Adrenal gland (tissue), 12 donors: ENCODE measurements around the gene AAMDC. TPM values are rescaled to one million over a fixed set of nuclear protein-coding genes. Genes with fewer than 3 reads are reported as not detected.
"Not testable (repeated sequence)": the region's sequence is repeated elsewhere in the genome, so short reads cannot be mapped to it uniquely, and the experiment has no call there.

Source experiments
- DNase-seq, 7 donors: peaks; one replicate each; pipeline ENCODE4 v3.0.0-alpha.2; 2019 to 2020
- H3K27ac ChIP-seq, 5 donors: fragments of 200-600 bp; sonication (generic) in 4 of 5; 1 replicate in 3 of 5; 2 replicates in 2 of 5; pipeline versions ENCODE4 v1.5.1 to v1.8.0; 2016 to 2020; ENCODE audit warnings: mild to moderate bottlenecking in 1 of 5
- H3K27me3 ChIP-seq: fragments of 200-600 bp; 2 replicates; pipeline ENCODE4 v1.8.0; 2021
- H3K36me3 ChIP-seq, 2 donors: fragments of 200-600 bp; replicated peaks in 1 of 2; 1 replicate in 1 of 2; 2 replicates in 1 of 2; pipeline versions ENCODE4 v1.5.1 to v1.8.0; 2018 to 2022
- H3K4me1 ChIP-seq, 2 donors: fragments of 200-600 bp; replicated peaks in 1 of 2; 1 replicate in 1 of 2; 2 replicates in 1 of 2; pipeline versions ENCODE4 v1.5.1 to v1.8.0; 2018 to 2021
- H3K4me3 ChIP-seq, 4 donors: fragments of 200-600 bp; sonication (generic) in 3 of 4; one replicate each; pipeline ENCODE4 v1.5.1; 2016 to 2018
- H3K9me3 ChIP-seq, 3 donors: fragments of 200-600 bp; sonication (generic) in 1 of 3; replicated peaks in 1 of 3; 1 replicate in 2 of 3; 2 replicates in 1 of 3; pipeline versions ENCODE4 v1.5.1 to v1.8.0; 2016 to 2021
- CTCF ChIP-seq, 6 experiments: fragments of 450-650 bp in 4 of 6; fragments of 200-600 bp in 2 of 6; sonication (generic) in 1 of 6; IDR thresholded peaks; 1 replicate in 5 of 6; 2 replicates in 1 of 6; pipeline versions ENCODE4 v1.5.1 to v1.8.0; 2016 to 2021; ENCODE audit warnings: antibody characterized with exemption in 6 of 6, mild to moderate bottlenecking in 2 of 6, moderate library complexity in 1 of 6
- POLR2A ChIP-seq, 2 donors: fragments of 450-650 bp; IDR thresholded peaks; one replicate each; pipeline ENCODE4 v1.6.1; 2017; ENCODE audit warnings: antibody characterized with exemption in 2 of 2, mild to moderate bottlenecking in 2 of 2, moderate library complexity in 1 of 2
- WGBS, 4 donors: extraction: QIAGEN DNeasy Blood & Tissue Kit in 2 of 4; methylation state at CpG; one replicate each; pipeline versions ENCODE4 v1.1.5 to v1.1.7; 2013 to 2017; 5-methylcytosine and 5-hydroxymethylcytosine counted together
- intact Hi-C, 2 donors: fragments of 100-400 bp; cut with DNase I; formaldehyde crosslinking; loops; one replicate each; pipeline versions ENCODE4 v1.14.1 to v1.15.0; 2022 to 2023
- polyA plus RNA-seq, 3 donors: library from polyadenylated mRNA; stranded (reverse); fragments of 200-250 nt in 2 of 3; fragments of 350-450 nt in 1 of 3; fragmentation: Illumina TruSeq in 1 of 3; extraction: RNeasy Lipid Tissue Mini Kit (QIAGEN cat#74804) in 1 of 3; gene quantifications; one replicate each; pipeline ENCODE4 v1.2.3, GENCODE V29; 2013 to 2014
- small RNA-seq, 2 donors: library from RNA; depleted of rRNA; stranded (forward); fragments of <200 nt; gene quantifications; one replicate each; pipeline ENCODE3, GENCODE V24; 2016
- total RNA-seq, 9 donors: library from RNA; depleted of rRNA in 4 of 9; stranded (reverse); fragments of >200 nt in 4 of 9; fragments of 120-200 nt in 1 of 9; fragmentation: NEBNext Ultra II Directional in 1 of 9; extraction: Animal tissue kit (Norgen Biotek cat#: 25700) in 1 of 9; gene quantifications; one replicate each; pipeline versions ENCODE4 v1.1.0 to v1.2.4, GENCODE V29; 2013 to 2023
- donor health status: healthy with polysubstance abuse.
- donor health status: Bipolar disorder and iron deficiency.
- donor health status: DM: yes; HTN: yes; CAD: no.
- donor health status: DM: no; HTN: no; CAD: no.
- donor health status: DM: no; HTN: no; CAD: no.
- donor health status: DM: yes; HTN: yes; CAD: no.

Gene AAMDC
- total and polyA plus RNA-seq, 12 donors, result 85.6 to 581 (median 148) TPM

DNA sequence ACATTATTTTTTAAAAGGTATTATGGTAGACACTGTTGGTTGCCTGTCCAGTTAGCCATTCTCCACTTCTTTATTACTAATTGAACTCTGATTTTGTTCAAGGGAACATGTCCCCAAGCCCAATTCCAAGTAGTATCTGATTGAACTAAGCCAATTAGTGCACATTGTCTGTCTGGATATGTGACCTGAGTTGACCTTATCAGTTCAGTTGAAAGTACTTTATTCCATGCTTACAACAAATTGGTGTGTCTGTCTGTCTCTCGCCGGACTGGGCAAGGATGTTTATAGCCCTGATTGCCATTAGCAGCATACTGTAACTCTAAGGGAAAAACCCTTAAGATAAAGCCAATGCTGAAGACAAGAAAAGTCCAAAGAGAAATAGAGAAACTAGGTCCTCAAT, 87.9 kb downstream of the AAMDC start:
- intact Hi-C loops, result no loop called here
- no peak for TF ChIP-seq POLR2A (IDR thresholded peaks at IDR 0.05)
- no peak for TF ChIP-seq CTCF (IDR thresholded peaks at IDR 0.05)
- H3K27me3 ChIP-seq, result no peaks in the 10 kb centered on the region
- H3K36me3 ChIP-seq, result no peaks in the 10 kb centered on the region
- no peak for DNase-seq
- peaks cover 0 to 9% of the 10 kb centered on the region in 2 donors for H3K4me1 ChIP-seq
- H3K9me3 ChIP-seq, result no peaks in the 10 kb centered on the region
- H3K27ac ChIP-seq, result no peak overlapping the region
- no peak overlapping the region for H3K4me3 ChIP-seq
- 77 to 83% (median 79%) methylated on average over 2 of the region's 2 CpGs for WGBS, 4 donors

GRCh38 chr11:77909277-77909676, 88.3 kb downstream of the AAMDC start:
- H3K9me3 ChIP-seq, result no peaks in the 10 kb centered on the region
- 85 to 92% (median 88%) methylated on average over 2 of the region's 2 CpGs for WGBS, 4 donors
- peaks cover 0 to 9% of the 10 kb centered on the region in 2 donors for H3K4me1 ChIP-seq
- intact Hi-C loops, result no loop called here
- no peak for TF ChIP-seq POLR2A (IDR thresholded peaks at IDR 0.05)
- no peak for TF ChIP-seq CTCF (IDR thresholded peaks at IDR 0.05)
- H3K27me3 ChIP-seq, result no peaks in the 10 kb centered on the region
- H3K27ac ChIP-seq, result no peak overlapping the region
- no peaks in the 10 kb centered on the region for H3K36me3 ChIP-seq
- DNase-seq, result no peak
- H3K4me3 ChIP-seq, result no peak overlapping the region

DNA sequence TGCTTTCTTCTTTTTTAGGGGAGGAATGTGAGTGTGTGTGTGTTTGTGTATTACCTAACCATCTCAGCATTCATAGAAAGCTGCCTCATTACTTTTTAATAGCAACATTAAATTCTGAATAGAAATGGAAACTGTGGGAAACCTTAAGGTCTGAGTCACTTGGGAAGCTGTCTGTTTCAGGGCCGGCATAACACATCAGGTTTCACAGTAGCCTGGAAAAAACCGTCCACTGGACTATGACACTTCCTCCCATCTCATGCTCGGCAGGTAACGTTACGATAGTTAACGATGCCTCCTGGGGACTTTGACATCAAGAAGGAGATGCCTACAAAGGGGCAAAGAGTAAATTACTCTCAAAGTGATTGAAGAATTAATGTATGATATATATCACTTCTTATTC, 89.9 kb downstream of the AAMDC start:
- H3K4me1 ChIP-seq, result peaks cover 7 to 19% of the 10 kb centered on the region in 2 donors
- 56 to 66% (median 58%) methylated on average over 6 of the region's 6 CpGs for WGBS, 4 donors
- H3K9me3 ChIP-seq, H3K4me3 ChIP-seq, intact Hi-C loops, H3K36me3 ChIP-seq, H3K27me3 ChIP-seq: not testable (repeated sequence)
- peak in 4 of 7 donors; percentile 21 to 46 (median 40) for DNase-seq
- H3K27ac ChIP-seq, result peak overlapping the region in 1 of 5 donors; percentile 10

GRCh38 chr11:77913608-77914306, 92.8 kb downstream of the AAMDC start:
- H3K27ac ChIP-seq, result peak overlapping the region in 3 of 5 donors; percentile 57 to 72 (median 62)
- DNase-seq, result not testable (repeated sequence)

GRCh38 chr11:77914307-77914791, 93.4 kb downstream of the AAMDC start:
- H3K27me3 ChIP-seq, intact Hi-C loops, H3K36me3 ChIP-seq, H3K4me3 ChIP-seq, H3K9me3 ChIP-seq, H3K4me1 ChIP-seq: not testable (repeated sequence)
- 36 to 50% (median 43%) methylated on average over 4 of the region's 4 CpGs for WGBS, 4 donors
- DNase-seq, result peak; percentile 61 to 78 (median 74)
- peak overlapping the region in 3 of 5 donors; percentile 57 to 72 (median 62) for H3K27ac ChIP-seq

More at GRCh38 chr11:77913608-77914306, 92.8 kb downstream of the AAMDC start:
- H3K27me3 ChIP-seq, H3K4me1 ChIP-seq, H3K36me3 ChIP-seq, H3K4me3 ChIP-seq, H3K9me3 ChIP-seq, intact Hi-C loops: not testable (repeated sequence)
- WGBS, 4 donors, result 59 to 94% (median 72%) methylated on average over 2 to 4 of the region's 4 CpGs

GRCh38 chr11:77917713-77918112, 96.8 kb downstream of the AAMDC start:
- H3K27me3 ChIP-seq, H3K9me3 ChIP-seq, intact Hi-C loops, H3K4me1 ChIP-seq, H3K4me3 ChIP-seq, H3K36me3 ChIP-seq, DNase-seq, H3K27ac ChIP-seq: not testable (repeated sequence)
- 40 to 71% methylated on average over 1 of the region's 2 CpGs; no CpG with 5 or more reads in 2 of the 4 donors for WGBS, 4 donors

Small RNA genes within 50 kb of the gene (small RNA-seq; reads per million reads assigned to genes)
- gene AP002812.4, result 0 reads per million in 2 donors

Other genes starting within 250 kb of the AAMDC start
- 10 to 100 TPM; 11.6 to 57.1 (median 22.0) TPM for gene AQP11, start 231.2 kb upstream of the AAMDC start, total RNA-seq
- 10 to 100 TPM in 1 of 3 donors, 1 to 10 TPM in 2; 1.9 to 43.4 (median 2.6) TPM for gene AQP11, start 231.2 kb upstream of the AAMDC start, polyA plus RNA-seq
- gene CLNS1A, start 183.3 kb upstream of the AAMDC start, total RNA-seq, result 100 to 1,000 TPM in 7 of 9 donors, 10 to 100 TPM in 2; 43.7 to 263 (median 141) TPM
- gene CLNS1A, start 183.3 kb upstream of the AAMDC start, polyA plus RNA-seq, result 100 to 1,000 TPM in 1 of 3 donors, 10 to 100 TPM in 2; 66.4 to 176 (median 72.5) TPM
- gene RSF1, start 422 bp upstream of the AAMDC start, total RNA-seq, result 100 to 1,000 TPM in 2 of 9 donors, 10 to 100 TPM in 7; 39.6 to 108 (median 71.7) TPM
- 10 to 100 TPM; 12.7 to 82.9 (median 34.0) TPM for gene RSF1, start 422 bp upstream of the AAMDC start, polyA plus RNA-seq
- gene INTS4, start 173.5 kb downstream of the AAMDC start, total RNA-seq, result 10 to 100 TPM; 17.8 to 69.6 (median 39.5) TPM
- 10 to 100 TPM; 34.4 to 37.3 (median 36.5) TPM for gene INTS4, start 173.5 kb downstream of the AAMDC start, polyA plus RNA-seq
- 10 to 100 TPM; 12.7 to 67.0 (median 29.8) TPM for gene KCTD14, start 202.1 kb downstream of the AAMDC start, total RNA-seq
- gene KCTD14, start 202.1 kb downstream of the AAMDC start, polyA plus RNA-seq, result 10 to 100 TPM in 2 of 3 donors, 1 to 10 TPM in 1; 9.5 to 84.7 (median 19.6) TPM
- gene THRSP, start 242.7 kb downstream of the AAMDC start, total RNA-seq, result 10 to 100 TPM in 1 of 9 donors, 1 to 10 TPM in 3, under 1 TPM in 4, not detected in 1; 0.22 to 16.6 (median 1.1) TPM
- 10 to 100 TPM in 1 of 3 donors, 1 to 10 TPM in 1, under 1 TPM in 1; 0.77 to 64.5 (median 4.2) TPM for gene THRSP, start 242.7 kb downstream of the AAMDC start, polyA plus RNA-seq